Occipital lobe (tissue), 3 donors: ENCODE measurements around the gene COQ5. TPM values are rescaled to one million over a fixed set of nuclear protein-coding genes. Genes with fewer than 3 reads are reported as not detected.

ENCODE experiments used
- DNase-seq: peaks from one replicate; lab custom pipeline; 2025; lab: John Stamatoyannopoulos, UW
- small RNA-seq: library from RNA; depleted of rRNA; stranded (forward); fragments of <200 nt; gene quantifications from one replicate; pipeline ENCODE3, GENCODE V24; 2014
- total RNA-seq: library from RNA; depleted of rRNA; stranded (reverse); fragments of >200 nt; gene quantifications from one replicate; pipeline ENCODE4 v1.2.3, GENCODE V29; 2014

COQ5 gene
- total RNA-seq, 1 donor from 2014 or later, result 20.6 TPM

DNA sequence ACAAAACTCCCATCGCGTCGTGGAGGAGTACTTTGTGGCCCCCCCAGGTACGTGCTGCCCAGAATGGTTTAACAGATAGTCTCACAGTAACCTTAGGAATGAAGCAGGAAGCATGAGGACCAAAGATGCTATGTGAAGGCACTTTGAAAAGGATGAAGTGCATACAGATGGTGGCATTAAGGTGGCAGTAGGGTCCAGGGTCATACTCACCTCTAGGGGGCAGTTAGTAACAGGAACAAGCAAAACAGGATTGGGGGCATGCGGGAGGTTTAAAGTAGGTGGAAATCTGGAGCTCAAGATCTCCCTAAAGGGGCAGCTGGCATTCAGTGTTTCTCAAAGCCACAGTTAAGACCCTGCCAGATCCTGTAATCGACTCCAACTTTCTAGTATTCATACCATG is 71.8 kb downstream of the COQ5 start:
- DNase-seq, result no peak

DNA sequence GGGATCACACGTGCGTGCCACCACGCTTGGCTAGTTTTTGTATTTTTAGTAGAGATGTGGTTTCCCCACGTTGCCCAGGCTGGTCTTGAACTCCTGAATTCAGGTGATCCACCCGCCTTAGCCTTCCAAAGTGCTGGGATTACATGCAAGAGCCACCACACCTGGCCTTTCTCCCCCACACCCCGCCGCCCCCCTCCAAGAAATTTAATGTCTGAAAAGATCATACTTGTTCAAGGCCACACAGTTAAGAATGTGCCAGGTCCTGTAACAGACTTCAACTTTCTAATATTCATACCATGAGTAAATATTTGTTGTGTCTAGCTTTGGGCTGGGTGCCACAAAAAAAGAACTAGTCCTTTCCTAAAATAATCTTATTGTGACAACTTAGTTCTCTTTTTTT is 73.7 kb downstream of the COQ5 start:
- DNase-seq, result no peak

DNA sequence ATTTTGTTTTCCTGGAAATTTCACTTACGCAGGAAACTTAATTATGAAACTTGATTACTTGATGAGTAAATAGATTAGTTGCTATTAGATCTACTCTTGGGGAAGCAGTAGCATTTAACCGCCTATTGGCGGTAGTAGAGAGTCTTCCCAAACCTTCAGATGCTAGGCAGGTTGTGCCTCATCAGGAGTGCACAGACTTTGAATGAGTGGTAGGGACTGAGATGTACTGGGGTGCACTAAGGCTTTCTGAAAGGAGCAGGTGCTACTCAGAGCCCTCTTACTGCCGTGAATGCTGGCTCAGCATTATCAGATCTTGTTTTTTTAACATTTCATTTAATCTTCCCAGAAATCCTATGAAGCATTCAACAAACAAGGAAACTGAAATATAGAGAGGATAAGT is 75.0 kb downstream of the COQ5 start:
- no peak for DNase-seq

Small RNA genes within 50 kb of the gene (small RNA-seq; reads per million reads assigned to genes)
- gene RF00019, result not detected

Other genes with a start within 250 kb of the COQ5 start
- under 0.01 TPM for gene RNU4-2, start 237.3 kb downstream of the COQ5 start, total RNA-seq
- gene RNU4-1, start 235.9 kb downstream of the COQ5 start, total RNA-seq, result under 0.01 TPM
- gene SIRT4, start 226.8 kb downstream of the COQ5 start, total RNA-seq, result 4.5 TPM
- gene PLA2G1B, start 201.4 kb downstream of the COQ5 start, total RNA-seq, result not detected
- gene MSI1, start 160.0 kb downstream of the COQ5 start, total RNA-seq, result 7.5 TPM
- 367 TPM for gene COX6A1, start 91.0 kb downstream of the COQ5 start, total RNA-seq
- 10.0 TPM for gene TRIAP1, start 82.8 kb downstream of the COQ5 start, total RNA-seq
- 27.6 TPM for gene GATC, start 82.7 kb downstream of the COQ5 start, total RNA-seq
- 87.8 TPM for gene SRSF9, start 59.4 kb downstream of the COQ5 start, total RNA-seq
- 252 TPM for gene DYNLL1, start 33.0 kb downstream of the COQ5 start, total RNA-seq
- gene RNF10, start 5.2 kb upstream of the COQ5 start, total RNA-seq, result 77.7 TPM
- 34.6 TPM for gene POP5, start 52.2 kb upstream of the COQ5 start, total RNA-seq
- gene CABP1, start 111.5 kb upstream of the COQ5 start, total RNA-seq, result 3.1 TPM
- gene MLEC, start 158.0 kb upstream of the COQ5 start, total RNA-seq, result 41.5 TPM
- gene UNC119B, start 181.3 kb upstream of the COQ5 start, total RNA-seq, result 11.9 TPM
- 4.2 TPM for gene ACADS, start 196.7 kb upstream of the COQ5 start, total RNA-seq